K562 (cell line): Measurements from ENCODE around the gene HOXA11. TPM values are rescaled to one million over a fixed set of nuclear protein-coding genes. Genes with fewer than 3 reads are reported as not detected.

Experiments used
- ATAC-seq: fragments of 200-7000 bp; cut with Tn5 transposase; 3 replicates; pipeline ENCODE4 v1.9.1; 2020; ENCODE audit warnings: moderate library complexity
- BruUV-seq: library from RNA; stranded (reverse); fragments of 400-500 nt; replicated peaks from 2 replicates; lab custom pipeline; 2021; lab: Mats Ljungman, UMichigan
- CTCF ChIA-PET: fragments of 300-600 bp; formaldehyde crosslinking; extraction: SDS; loops from one replicate; lab custom pipeline; 2021; ENCODE audit warnings: low intra/inter-chr PET ratio; lab: Yijun Ruan, JAX
- POLR2A ChIA-PET: fragments of 300-600, 350-650 bp; sonication (Branson Sonifier 250); formaldehyde crosslinking; extraction: SDS; loops from one replicate; lab custom pipeline; 2021; ENCODE audit warnings: antibody characterized with exemption, inconsistent platforms; lab: Yijun Ruan, JAX
- DNase-seq, 4 experiments: peaks; one replicate each; pipeline versions ENCODE4 v3.0.0 to v3.0.0-alpha.2; 2011 to 2018; ENCODE audit warnings: low spot score in 3 of 4, mixed read lengths in 3 of 4; ENCODE audit errors: extremely low read depth in 1 of 4
- FAIRE-seq: peaks from 2 replicates; lab custom pipeline; 2011; peaks lifted over from hg19 to GRCh38; lab: Jason Lieb, UNC
- H2AFZ ChIP-seq: 2 replicates; pipeline ENCODE4 v1.6.0; 2011; ENCODE audit warnings: low read depth, low read length, control low read depth, inconsistent platforms
- H3K27ac ChIP-seq: fragments of 200-600 bp; 3 replicates; pipeline ENCODE4 v1.8.0; 2011; ENCODE audit warnings: low read depth, mild to moderate bottlenecking, control low read depth, inconsistent platforms, low read length, moderate library complexity, mixed read lengths; ENCODE audit errors: extremely low read depth
- H3K27me3 ChIP-seq, 2 experiments: fragments of 300-600 bp in 1 of 2; 2 replicates in 1 of 2; 3 replicates in 1 of 2; pipeline versions ENCODE4 v1.6.0 to v1.8.0; 2011; ENCODE audit warnings: inconsistent platforms in 2 of 2, low read length in 2 of 2, mild to moderate bottlenecking in 1 of 2, mixed read lengths in 1 of 2, moderate library complexity in 1 of 2; ENCODE audit not compliant: control insufficient read depth in 2 of 2, insufficient read depth in 2 of 2
- H3K36me3 ChIP-seq: fragments of 300-600 bp; 3 replicates; pipeline ENCODE4 v1.8.0; 2011; ENCODE audit warnings: mild to moderate bottlenecking, low read length, inconsistent platforms; ENCODE audit not compliant: control insufficient read depth, insufficient read depth
- H3K4me1 ChIP-seq, 2 experiments: fragments of 200-600 bp in 1 of 2; replicated peaks in 1 of 2; 2 replicates in 1 of 2; 3 replicates in 1 of 2; pipeline versions ENCODE4 v1.5.1 to v1.8.0; 2011; ENCODE audit warnings: inconsistent platforms in 2 of 2, low read length in 2 of 2, mild to moderate bottlenecking in 1 of 2, mixed read lengths in 1 of 2, moderate library complexity in 1 of 2; ENCODE audit not compliant: control insufficient read depth in 2 of 2, insufficient read depth in 2 of 2
- H3K4me2 ChIP-seq: 2 replicates; pipeline ENCODE4 v1.6.1; 2011; ENCODE audit warnings: low read length, control low read depth, inconsistent platforms, mixed read lengths; ENCODE audit not compliant: insufficient read depth
- H3K4me3 ChIP-seq: fragments of 200-600 bp; sonication (generic), shearing (Covaris generic); 2 replicates; pipeline ENCODE4 v1.5.1; 2016; ENCODE audit warnings: control low read depth, inconsistent platforms
- H3K79me2 ChIP-seq: fragments of 200-600 bp; 3 replicates; pipeline ENCODE4 v1.8.0; 2011; ENCODE audit warnings: low read length, inconsistent platforms; ENCODE audit not compliant: control insufficient read depth, insufficient read depth
- H3K9ac ChIP-seq, 2 experiments: 2 replicates each; pipeline versions ENCODE4 v1.6.0 to v1.6.1; 2011; ENCODE audit warnings: low read depth in 2 of 2, low read length in 2 of 2, control low read depth in 1 of 2, inconsistent platforms in 1 of 2, mild to moderate bottlenecking in 1 of 2, mixed read lengths in 1 of 2; ENCODE audit not compliant: insufficient read depth in 1 of 2
- H3K9me1 ChIP-seq: one replicate; pipeline ENCODE4 v1.6.0; 2011; ENCODE audit warnings: inconsistent platforms, mild to moderate bottlenecking, low read length, moderate library complexity; ENCODE audit not compliant: control insufficient read depth, insufficient read depth
- H3K9me3 ChIP-seq: replicated peaks from 2 replicates; pipeline ENCODE4 v1.5.1; 2011; ENCODE audit warnings: low read depth, low read length, inconsistent platforms; ENCODE audit not compliant: control insufficient read depth, insufficient read depth
- H4K20me1 ChIP-seq: replicated peaks from 2 replicates; pipeline ENCODE4 v1.6.1; 2011; ENCODE audit warnings: low read length, inconsistent platforms, mixed read lengths; ENCODE audit not compliant: control insufficient read depth, insufficient read depth
- ARID3A ChIP-seq: IDR thresholded peaks from 2 replicates; pipeline ENCODE4 v1.6.1; 2012; ENCODE audit warnings: low read depth, low read length, improper control_type of control experiment, borderline replicate concordance
- CBX1 ChIP-seq: sonication (generic); IDR thresholded peaks from 2 replicates; pipeline ENCODE4 v1.6.1; 2016; ENCODE audit warnings: antibody characterized with exemption, low read depth, mild to moderate bottlenecking
- CEBPG ChIP-seq, 3 experiments: fragments of 200-800 bp in 1 of 3; sonication (Bioruptor generic) in 1 of 3; sonication (generic) in 1 of 3; formaldehyde crosslinking in 1 of 3; IDR thresholded peaks in 2 of 3; conservative IDR thresholded peaks in 1 of 3; 2 replicates each; pipeline versions ENCODE4 v1.6.1 to v1.8.0; 2016 to 2022; ENCODE audit warnings: missing compliant biosample characterization in 2 of 3, missing genetic modification characterization in 2 of 3, mild to moderate bottlenecking in 1 of 3, missing genetic modification reagents in 1 of 3
- CHD1 ChIP-seq: fragments of 200-600 bp; sonication (generic); IDR thresholded peaks from one replicate; pipeline ENCODE4 v1.6.1; 2012; ENCODE audit warnings: mild to moderate bottlenecking, moderate library complexity, low read length, inconsistent platforms
- DDX20 ChIP-seq: fragments of 450-650 bp; IDR thresholded peaks from 2 replicates; pipeline ENCODE4 v1.6.1; 2016; ENCODE audit warnings: missing genetic modification characterization, low read depth, mild to moderate bottlenecking, missing compliant biosample characterization, moderate library complexity
- E2F1 ChIP-seq: sonication (generic); formaldehyde crosslinking; IDR thresholded peaks from 2 replicates; pipeline ENCODE4 v1.8.1; 2023; ENCODE audit warnings: mild to moderate bottlenecking, missing genetic modification reagents, moderate library complexity
- ELF1 ChIP-seq: fragments of 200-800 bp; sonication (Bioruptor generic); IDR thresholded peaks from 2 replicates; pipeline ENCODE4 v1.6.1; 2016; ENCODE audit warnings: missing genetic modification characterization, missing compliant biosample characterization
- GTF2B ChIP-seq: IDR thresholded peaks from 2 replicates; pipeline ENCODE4 v1.6.1; 2011; ENCODE audit not compliant: insufficient read length; ENCODE audit errors: extremely low read depth
- MBD1 ChIP-seq: fragments of 250-450 bp; sonication (Bioruptor Pico); IDR thresholded peaks from 2 replicates; pipeline ENCODE4 v1.8.0; 2022; ENCODE audit warnings: inconsistent platforms
- NELFE ChIP-seq: IDR thresholded peaks from 2 replicates; pipeline ENCODE4 v1.6.1; 2011; ENCODE audit warnings: mild to moderate bottlenecking; ENCODE audit not compliant: insufficient read depth, insufficient read length
- NR1H2 ChIP-seq: sonication (generic); formaldehyde crosslinking; IDR thresholded peaks from 2 replicates; pipeline ENCODE4 v1.4.0; 2020; ENCODE audit warnings: mild to moderate bottlenecking, missing genetic modification reagents
- POLR2AphosphoS2 ChIP-seq: IDR thresholded peaks from 2 replicates; pipeline ENCODE4 v1.6.1; 2012; ENCODE audit warnings: low read length, improper control_type of control experiment
- ZSCAN29 ChIP-seq: fragments of 450-650 bp; IDR thresholded peaks from 2 replicates; pipeline ENCODE4 v1.6.1; 2017
- WGBS: fragments of 100-300 bp; shearing (Covaris generic); methylation state at CpG from one replicate; pipeline ENCODE4 v1.1.6; 2016; ENCODE audit warnings: low coverage, mixed read lengths; ENCODE audit not compliant: insufficient coverage; ENCODE audit errors: missing lambda C conversion rate; 5-methylcytosine and 5-hydroxymethylcytosine counted together
- in situ Hi-C: fragments of 300-500 bp; cut with MboI; formaldehyde crosslinking; loops from 4 replicates; pipeline ENCODE4 v1.15.0; 2018; ENCODE audit warnings: inconsistent platforms, mixed read lengths
- intact Hi-C: fragments of 100-400 bp; cut with micrococcal nuclease; formaldehyde crosslinking; loops from 2 replicates; pipeline ENCODE4 v1.14.2; 2022
- polyA plus RNA-seq, 8 experiments: library from polyadenylated mRNA; depleted of rRNA in 4 of 8; stranded (reverse) in 5 of 8; unstranded in 3 of 8; fragments of >200 nt; fragmentation: Nextera tagmentation in 2 of 8; fragmentation: Illumina TruSeq in 1 of 8; extraction: Ambion mirVana in 2 of 8; extraction: Trizol in 1 of 8; gene quantifications; 2 replicates each; pipeline versions ENCODE4 v1.2.1 to v1.2.3, GENCODE V29; 2011 to 2014; ENCODE audit warnings: inconsistent platforms in 1 of 8, missing spikeins in 1 of 8
- total RNA-seq, 7 experiments: library from RNA; depleted of rRNA in 6 of 7; stranded (reverse); fragments of >200 nt in 6 of 7; fragmentation: Illumina TruSeq in 2 of 7; extraction: Trizol in 2 of 7; gene quantifications; 2 replicates each; pipeline versions ENCODE4 v1.2.1 to v1.2.3, GENCODE V29; 2011 to 2021; ENCODE audit warnings: low replicate concordance in 1 of 7

HOXA11 gene
- total and polyA plus RNA-seq, 9 of the 15 experiments (the other 6 are each of a cell fraction or from before 2014, with no cell fraction given): not detected

- no peak for DNase-seq
- intact Hi-C loops: no loop called here
Observed at GRCh38 chr7:27165996-27166530, 19.0 kb downstream of the HOXA11 start.

More at GRCh38 chr7:27165996-27166530, 19.0 kb downstream of the HOXA11 start:
- H3K9me3 ChIP-seq: no peaks in the 10 kb centered on the region
- ChIA-PET CTCF (interaction anchor here (0.6 to 0.7 kb wide), 2 partner anchors 16 to 1273 kb away, joined by 3 read pairs; no protein-coding TSS in a partner anchor), POLR2A (no interaction called here)
- in situ Hi-C loops: loop anchor here (5.0 to 25.0 kb wide), 4 partner anchors 654 to 1279 kb away; no protein-coding TSS in a partner anchor
- H3K4me1 ChIP-seq: peaks cover 0 to 15% of the 10 kb centered on the region in 2 experiments; a peak in 2 of 5 replicates
- H3K9ac ChIP-seq: no peak overlapping the region
- H3K9me1 ChIP-seq: no peaks in the 10 kb centered on the region
- no peak overlapping the region for H3K4me3 ChIP-seq
- no peaks in the 10 kb centered on the region for H4K20me1 ChIP-seq
- no peaks in the 10 kb centered on the region for H3K36me3 ChIP-seq
- ATAC-seq (no peak), FAIRE-seq (no peak)
- H3K27ac ChIP-seq: no peak overlapping the region
- TF ChIP-seq CHD1 (no peak), ELF1 (tag) (no peak), ZSCAN29 (no peak), GTF2B (no peak), NR1H2 (CRISPR knock-in tag) (no peak), E2F1 (CRISPR knock-in tag) (no peak), POLR2AphosphoS2 (no peak), CBX1 (no peak), NELFE (no peak), ARID3A (no peak), MBD1 (CRISPR knock-in tag) (no peak), DDX20 (tag) (no peak), CEBPG (CRISPR knock-in tag; IDR thresholded peaks at IDR 0.05) (no peak), CEBPG (tag; conservative IDR thresholded peaks at IDR 0.05 in 1 of 2, IDR thresholded peaks at IDR 0.05 in 1 of 2) (no peak)
- WGBS: 49% methylated on average over 23 of the region's 46 CpGs
- peaks cover 38 to 70% of the 10 kb centered on the region in 2 experiments for H3K27me3 ChIP-seq
- H3K79me2 ChIP-seq: no peaks in the 10 kb centered on the region
- no peak overlapping the region for H3K4me2 ChIP-seq
- no peak overlapping the region for H2AFZ ChIP-seq
- BruUV-seq: no TSS peak
